HEK293 (cell line): Measurements from ENCODE around the gene CPB2.

ENCODE experiments used
- CTCF ChIA-PET: fragments of 350-600 bp; formaldehyde crosslinking; extraction: SDS; loops from one replicate; lab custom pipeline; 2021; ENCODE audit warnings: antibody characterized with exemption; lab: Yijun Ruan, JAX
- POLR2A ChIA-PET: fragments of 300-600 bp; formaldehyde crosslinking; extraction: SDS; loops from one replicate; lab custom pipeline; 2020; ENCODE audit warnings: antibody characterized with exemption, inconsistent platforms; lab: Yijun Ruan, JAX
- H3K27ac ChIP-seq: fragments of 200-500 bp; sonication (Bioruptor generic); 2 replicates; pipeline ENCODE4 v1.5.1; 2014; ENCODE audit warnings: low read depth, low read length, control low read depth, inconsistent platforms; ENCODE audit errors: extremely low read depth
- H3K36me3 ChIP-seq, 2 experiments: fragments of 200-500 bp in 1 of 2; sonication (Bioruptor generic) in 1 of 2; 1 replicate in 1 of 2; 2 replicates in 1 of 2; pipeline ENCODE4 v1.5.1; 2014 to 2017; ENCODE audit warnings: inconsistent platforms in 2 of 2, low read length in 2 of 2; ENCODE audit not compliant: control insufficient read depth in 2 of 2, insufficient read depth in 1 of 2
- H3K4me1 ChIP-seq: fragments of 200-500 bp; sonication (Bioruptor generic); 2 replicates; pipeline ENCODE4 v1.5.1; 2014; ENCODE audit warnings: mild to moderate bottlenecking, low read length, inconsistent platforms; ENCODE audit not compliant: control insufficient read depth, insufficient read depth
- H3K4me3 ChIP-seq: 2 replicates; pipeline ENCODE4 v1.5.1; 2011; ENCODE audit warnings: low read depth, mild to moderate bottlenecking, control low read depth, low read length, moderate library complexity
- H3K9me3 ChIP-seq: fragments of 200-500 bp; sonication (Bioruptor generic); 2 replicates; pipeline ENCODE4 v1.5.1; 2014; ENCODE audit warnings: low read depth, low read length, inconsistent platforms; ENCODE audit not compliant: control insufficient read depth, insufficient read depth
- CTCF ChIP-seq: fragments of 450-650 bp; formaldehyde crosslinking; IDR thresholded peaks from 2 replicates; pipeline ENCODE4 v1.5.1; 2016; ENCODE audit warnings: missing biosample characterization, missing genetic modification characterization
- FEZF1 ChIP-seq: fragments of 450-650 bp; formaldehyde crosslinking; IDR thresholded peaks from 2 replicates; pipeline ENCODE4 v1.5.1; 2016; ENCODE audit warnings: missing biosample characterization, missing genetic modification characterization
- GLI2 ChIP-seq: fragments of 450-650 bp; formaldehyde crosslinking; IDR thresholded peaks from 2 replicates; pipeline ENCODE4; 2017; ENCODE audit warnings: missing biosample characterization, missing genetic modification characterization, low read depth, borderline replicate concordance
- SCRT1 ChIP-seq: fragments of 450-650 bp; formaldehyde crosslinking; IDR thresholded peaks from 2 replicates; pipeline ENCODE4 v1.5.1; 2016; ENCODE audit warnings: missing biosample characterization, missing genetic modification characterization, borderline replicate concordance
- SETDB1 ChIP-seq: IDR thresholded peaks from one replicate; pipeline ENCODE4 v1.6.1; 2017; ENCODE audit warnings: mild to moderate bottlenecking, low read length, moderate library complexity, mixed read lengths; ENCODE audit not compliant: insufficient read length
- SP7 ChIP-seq: fragments of 450-650 bp; formaldehyde crosslinking; IDR thresholded peaks from 2 replicates; pipeline ENCODE4 v1.5.1; 2016; ENCODE audit warnings: missing biosample characterization, missing genetic modification characterization
- ZNF184 ChIP-seq: fragments of 450-650 bp; IDR thresholded peaks from 2 replicates; pipeline ENCODE4 v1.5.1; 2018; ENCODE audit warnings: missing biosample characterization, mild to moderate bottlenecking, missing genetic modification characterization
- ZNF2 ChIP-seq: fragments of 450-650 bp; formaldehyde crosslinking; IDR thresholded peaks from 2 replicates; pipeline ENCODE4 v1.5.1; 2016; ENCODE audit warnings: missing biosample characterization, missing genetic modification characterization
- ZNF23 ChIP-seq: fragments of 450-650 bp; formaldehyde crosslinking; IDR thresholded peaks from 2 replicates; pipeline ENCODE4 v1.5.1; 2016; ENCODE audit warnings: missing biosample characterization, missing genetic modification characterization, borderline replicate concordance
- ZNF280D ChIP-seq: fragments of 450-650 bp; formaldehyde crosslinking; IDR thresholded peaks from 2 replicates; pipeline ENCODE4 v1.5.1; 2016; ENCODE audit warnings: missing biosample characterization, missing genetic modification characterization
- ZNF354C ChIP-seq: fragments of 450-650 bp; formaldehyde crosslinking; IDR thresholded peaks from 2 replicates; pipeline ENCODE4 v1.5.1; 2016; ENCODE audit warnings: missing biosample characterization, missing genetic modification characterization, low read depth, borderline replicate concordance
- ZNF398 ChIP-seq: fragments of 450-650 bp; formaldehyde crosslinking; IDR thresholded peaks from 2 replicates; pipeline ENCODE4 v1.5.1; 2017; ENCODE audit warnings: missing biosample characterization, missing genetic modification characterization
- ZNF488 ChIP-seq: fragments of 450-650 bp; formaldehyde crosslinking; IDR thresholded peaks from 2 replicates; pipeline ENCODE4 v1.5.1; 2016; ENCODE audit warnings: missing biosample characterization, missing genetic modification characterization
- ZNF501 ChIP-seq: fragments of 450-650 bp; formaldehyde crosslinking; IDR thresholded peaks from 2 replicates; pipeline ENCODE4 v1.5.1; 2016; ENCODE audit warnings: missing biosample characterization, missing genetic modification characterization
- ZNF558 ChIP-seq: fragments of 450-650 bp; formaldehyde crosslinking; IDR thresholded peaks from 2 replicates; pipeline ENCODE4 v1.5.1; 2016; ENCODE audit warnings: missing biosample characterization, missing genetic modification characterization
- ZNF571 ChIP-seq: fragments of 450-650 bp; formaldehyde crosslinking; IDR thresholded peaks from 2 replicates; pipeline ENCODE4 v1.5.0; 2017; ENCODE audit warnings: missing biosample characterization, missing genetic modification characterization
- ZNF776 ChIP-seq: fragments of 450-650 bp; formaldehyde crosslinking; IDR thresholded peaks from 2 replicates; pipeline ENCODE4 v1.5.0; 2017; ENCODE audit warnings: missing biosample characterization, missing genetic modification characterization, borderline replicate concordance
- ZSCAN16 ChIP-seq: fragments of 450-650 bp; formaldehyde crosslinking; IDR thresholded peaks from 2 replicates; pipeline ENCODE4 v1.5.1; 2016; ENCODE audit warnings: missing biosample characterization, missing genetic modification characterization
- TF ChIP-seq, protein P1 (sequence below): fragments of 450-650 bp; formaldehyde crosslinking; IDR thresholded peaks from 2 replicates; pipeline ENCODE4 v1.5.1; 2016; ENCODE audit warnings: missing biosample characterization, missing genetic modification characterization, borderline replicate concordance
- TF ChIP-seq, protein P2 (sequence below): fragments of 450-650 bp; formaldehyde crosslinking; IDR thresholded peaks from 2 replicates; pipeline ENCODE4 v1.5.1; 2016; ENCODE audit warnings: missing biosample characterization, missing genetic modification characterization

CPB2 gene

GRCh38 chr13:46103037-46103436 is 1.8 kb downstream of the CPB2 start:
- Histone ChIP-seq H3K36me3 (no peaks in the 10 kb centered on the region), H3K27ac (no peak overlapping the region), H3K4me3 (no peak overlapping the region), H3K4me1 (no peaks in the 10 kb centered on the region), H3K9me3 (no peaks in the 10 kb centered on the region)
- CTCF ChIA-PET = no interaction called here
- POLR2A ChIA-PET = no interaction called here
- TF ChIP-seq, protein P1, sequence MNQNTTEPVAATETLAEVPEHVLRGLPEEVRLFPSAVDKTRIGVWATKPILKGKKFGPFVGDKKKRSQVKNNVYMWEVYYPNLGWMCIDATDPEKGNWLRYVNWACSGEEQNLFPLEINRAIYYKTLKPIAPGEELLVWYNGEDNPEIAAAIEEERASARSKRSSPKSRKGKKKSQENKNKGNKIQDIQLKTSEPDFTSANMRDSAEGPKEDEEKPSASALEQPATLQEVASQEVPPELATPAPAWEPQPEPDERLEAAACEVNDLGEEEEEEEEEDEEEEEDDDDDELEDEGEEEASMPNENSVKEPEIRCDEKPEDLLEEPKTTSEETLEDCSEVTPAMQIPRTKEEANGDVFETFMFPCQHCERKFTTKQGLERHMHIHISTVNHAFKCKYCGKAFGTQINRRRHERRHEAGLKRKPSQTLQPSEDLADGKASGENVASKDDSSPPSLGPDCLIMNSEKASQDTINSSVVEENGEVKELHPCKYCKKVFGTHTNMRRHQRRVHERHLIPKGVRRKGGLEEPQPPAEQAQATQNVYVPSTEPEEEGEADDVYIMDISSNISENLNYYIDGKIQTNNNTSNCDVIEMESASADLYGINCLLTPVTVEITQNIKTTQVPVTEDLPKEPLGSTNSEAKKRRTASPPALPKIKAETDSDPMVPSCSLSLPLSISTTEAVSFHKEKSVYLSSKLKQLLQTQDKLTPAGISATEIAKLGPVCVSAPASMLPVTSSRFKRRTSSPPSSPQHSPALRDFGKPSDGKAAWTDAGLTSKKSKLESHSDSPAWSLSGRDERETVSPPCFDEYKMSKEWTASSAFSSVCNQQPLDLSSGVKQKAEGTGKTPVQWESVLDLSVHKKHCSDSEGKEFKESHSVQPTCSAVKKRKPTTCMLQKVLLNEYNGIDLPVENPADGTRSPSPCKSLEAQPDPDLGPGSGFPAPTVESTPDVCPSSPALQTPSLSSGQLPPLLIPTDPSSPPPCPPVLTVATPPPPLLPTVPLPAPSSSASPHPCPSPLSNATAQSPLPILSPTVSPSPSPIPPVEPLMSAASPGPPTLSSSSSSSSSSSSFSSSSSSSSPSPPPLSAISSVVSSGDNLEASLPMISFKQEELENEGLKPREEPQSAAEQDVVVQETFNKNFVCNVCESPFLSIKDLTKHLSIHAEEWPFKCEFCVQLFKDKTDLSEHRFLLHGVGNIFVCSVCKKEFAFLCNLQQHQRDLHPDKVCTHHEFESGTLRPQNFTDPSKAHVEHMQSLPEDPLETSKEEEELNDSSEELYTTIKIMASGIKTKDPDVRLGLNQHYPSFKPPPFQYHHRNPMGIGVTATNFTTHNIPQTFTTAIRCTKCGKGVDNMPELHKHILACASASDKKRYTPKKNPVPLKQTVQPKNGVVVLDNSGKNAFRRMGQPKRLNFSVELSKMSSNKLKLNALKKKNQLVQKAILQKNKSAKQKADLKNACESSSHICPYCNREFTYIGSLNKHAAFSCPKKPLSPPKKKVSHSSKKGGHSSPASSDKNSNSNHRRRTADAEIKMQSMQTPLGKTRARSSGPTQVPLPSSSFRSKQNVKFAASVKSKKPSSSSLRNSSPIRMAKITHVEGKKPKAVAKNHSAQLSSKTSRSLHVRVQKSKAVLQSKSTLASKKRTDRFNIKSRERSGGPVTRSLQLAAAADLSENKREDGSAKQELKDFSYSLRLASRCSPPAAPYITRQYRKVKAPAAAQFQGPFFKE (tag by site-specific recombination) = no peak
- no peak for TF ChIP-seq SETDB1
- TF ChIP-seq, protein P2, sequence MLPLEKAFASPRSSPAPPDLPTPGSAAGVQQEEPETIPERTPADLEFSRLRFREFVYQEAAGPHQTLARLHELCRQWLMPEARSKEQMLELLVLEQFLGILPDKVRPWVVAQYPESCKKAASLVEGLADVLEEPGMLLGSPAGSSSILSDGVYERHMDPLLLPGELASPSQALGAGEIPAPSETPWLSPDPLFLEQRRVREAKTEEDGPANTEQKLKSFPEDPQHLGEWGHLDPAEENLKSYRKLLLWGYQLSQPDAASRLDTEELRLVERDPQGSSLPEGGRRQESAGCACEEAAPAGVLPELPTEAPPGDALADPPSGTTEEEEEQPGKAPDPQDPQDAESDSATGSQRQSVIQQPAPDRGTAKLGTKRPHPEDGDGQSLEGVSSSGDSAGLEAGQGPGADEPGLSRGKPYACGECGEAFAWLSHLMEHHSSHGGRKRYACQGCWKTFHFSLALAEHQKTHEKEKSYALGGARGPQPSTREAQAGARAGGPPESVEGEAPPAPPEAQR = no peak
- no peak for TF ChIP-seq ZNF488 (tag by site-specific recombination)
- no peak for TF ChIP-seq ZNF280D
- no peak for TF ChIP-seq ZSCAN16 (tag by site-specific recombination)
- TF ChIP-seq SP7 (tag by site-specific recombination) = no peak
- no peak for TF ChIP-seq ZNF776 (tag by site-specific recombination)

DNA sequence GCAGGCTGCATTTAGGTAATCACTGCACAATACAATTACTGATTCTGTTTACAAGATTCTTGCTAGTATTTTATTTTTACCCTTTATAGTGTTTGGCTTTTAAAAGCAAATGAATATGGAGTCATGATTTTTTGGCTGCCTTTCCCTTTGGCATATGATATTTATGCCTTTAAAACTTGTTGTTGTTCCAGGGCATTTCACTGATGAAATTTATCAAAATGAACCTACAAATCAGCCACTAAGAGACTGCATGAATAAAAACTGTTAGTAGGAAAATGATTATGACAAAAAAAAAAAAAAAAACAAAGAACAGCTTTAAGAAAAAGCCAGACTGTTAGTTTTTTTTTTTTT is 2.6 kb downstream of the CPB2 start:
- H3K27ac ChIP-seq = no peak overlapping the region
- CTCF ChIA-PET = interaction anchor here (0.6 kb wide), 1 partner anchor 465 kb away, joined by 3 read pairs; no protein-coding TSS in a partner anchor
- POLR2A ChIA-PET = no interaction called here
- TF ChIP-seq ZNF571 (no peak), ZNF2 (tag by site-specific recombination) (no peak), ZNF398 (tag by site-specific recombination) (no peak), ZNF354C (tag by site-specific recombination) (no peak), GLI2 (no peak), FEZF1 (tag by site-specific recombination) (no peak), CTCF (tag by site-specific recombination) (no peak), ZNF558 (tag by site-specific recombination) (no peak), ZNF23 (tag by site-specific recombination) (no peak), ZNF501 (no peak), ZNF184 (tag by site-specific recombination) (no peak), SCRT1 (tag by site-specific recombination) (no peak)

More for the DNA sequence above, 2.6 kb downstream of the CPB2 start:
- Histone ChIP-seq H3K9me3 (no peaks in the 10 kb centered on the region), H3K4me3 (no peak overlapping the region), H3K4me1 (no peaks in the 10 kb centered on the region), H3K36me3 (no peaks in the 10 kb centered on the region)
